GM19395 (cell line): ENCODE data around the gene PPP1R9B.

Experiments
- ATAC-seq: cut with Tn5 transposase; IDR thresholded peaks from one replicate; pipeline ENCODE4 v1.9.1; 2021; ENCODE audit warnings: mild to moderate bottlenecking, moderate library complexity; ENCODE audit not compliant: unreplicated experiment

Gene PPP1R9B

GRCh38 chr17:50161911-50162288 is 11.4 kb upstream of the PPP1R9B start:
- no peak for ATAC-seq

- peak; percentile 83 for ATAC-seq
Observed at GRCh38 chr17:50161023-50161910, 10.8 kb upstream of the PPP1R9B start.

GRCh38 chr17:50157891-50158290 is 7.4 kb upstream of the PPP1R9B start:
- no peak for ATAC-seq

GRCh38 chr17:50155115-50155819 is 4.8 kb upstream of the PPP1R9B start:
- ATAC-seq, result no peak

GRCh38 chr17:50154604-50155003 is 4.1 kb upstream of the PPP1R9B start:
- ATAC-seq, result no peak

- ATAC-seq, result no peak
Observed at GRCh38 chr17:50153650-50154575, 3.4 kb upstream of the PPP1R9B start.

GRCh38 chr17:50152736-50153135 is 2.3 kb upstream of the PPP1R9B start:
- ATAC-seq, result no peak

- no peak for ATAC-seq
Observed at GRCh38 chr17:50151937-50152547, 1.6 kb upstream of the PPP1R9B start.

- peak; percentile 37 for ATAC-seq
Observed at GRCh38 chr17:50151041-50151936, 812 bp upstream of the PPP1R9B start.

GRCh38 chr17:50149417-50150353 is 792 bp downstream of the PPP1R9B start:
- ATAC-seq, result no peak

- no peak for ATAC-seq
Observed at GRCh38 chr17:50149091-50149416, 1.4 kb downstream of the PPP1R9B start.

- peak; percentile 48 for ATAC-seq
Observed at GRCh38 chr17:50148226-50149090, 2.0 kb downstream of the PPP1R9B start.

GRCh38 chr17:50147841-50148225 is 2.6 kb downstream of the PPP1R9B start:
- ATAC-seq, result no peak

- no peak for ATAC-seq
Observed at GRCh38 chr17:50146927-50147665, 3.4 kb downstream of the PPP1R9B start.

- no peak for ATAC-seq
Observed at GRCh38 chr17:50146230-50146926, 4.1 kb downstream of the PPP1R9B start.

GRCh38 chr17:50145532-50146229 is 4.8 kb downstream of the PPP1R9B start:
- ATAC-seq, result no peak
